GM10847 (cell line): ENCODE data around the gene SEPTIN5.

Source experiments
- POLR2A ChIP-seq: IDR thresholded peaks from 2 replicates; pipeline ENCODE4 v1.6.1; 2011; ENCODE audit not compliant: insufficient read length; ENCODE audit errors: extremely low read depth

SEPTIN5 gene

GRCh38 chr22:19678949-19679521 lies 35.3 kb upstream of the SEPTIN5 start:
- TF ChIP-seq POLR2A: no peak

- TF ChIP-seq POLR2A: no peak
Observed at GRCh38 chr22:19679522-19680101, 34.7 kb upstream of the SEPTIN5 start.

- TF ChIP-seq POLR2A: no peak
Observed at GRCh38 chr22:19680287-19680881, 33.9 kb upstream of the SEPTIN5 start.

GRCh38 chr22:19680911-19681862 lies 33.1 kb upstream of the SEPTIN5 start:
- no peak for TF ChIP-seq POLR2A

GRCh38 chr22:19681863-19682245 lies 32.4 kb upstream of the SEPTIN5 start:
- TF ChIP-seq POLR2A: no peak

- no peak for TF ChIP-seq POLR2A
Observed at GRCh38 chr22:19686946-19687345, 27.4 kb upstream of the SEPTIN5 start.

- no peak for TF ChIP-seq POLR2A
Observed at GRCh38 chr22:19687561-19688300, 26.6 kb upstream of the SEPTIN5 start.

GRCh38 chr22:19688301-19689290 lies 25.7 kb upstream of the SEPTIN5 start:
- TF ChIP-seq POLR2A: no peak

- TF ChIP-seq POLR2A: no peak
Observed at GRCh38 chr22:19689408-19689807, 24.9 kb upstream of the SEPTIN5 start.

- TF ChIP-seq POLR2A: no peak
Observed at GRCh38 chr22:19691007-19691720, 23.1 kb upstream of the SEPTIN5 start.

GRCh38 chr22:19691721-19692341 lies 22.5 kb upstream of the SEPTIN5 start:
- TF ChIP-seq POLR2A: no peak

GRCh38 chr22:19693581-19693980 lies 20.7 kb upstream of the SEPTIN5 start:
- TF ChIP-seq POLR2A: no peak
